Cerebellar cortex (tissue), 1 donor: ENCODE measurements around the gene MAP6.
"Not testable (repeated sequence)": the region's sequence is repeated elsewhere in the genome, so short reads cannot be mapped to it uniquely, and the experiment has no call there.

Experiments
- DNase-seq: peaks from one replicate; pipeline ENCODE4 v3.0.0-alpha.2; 2015; ENCODE audit warnings: low spot score

The MAP6 gene

DNA sequence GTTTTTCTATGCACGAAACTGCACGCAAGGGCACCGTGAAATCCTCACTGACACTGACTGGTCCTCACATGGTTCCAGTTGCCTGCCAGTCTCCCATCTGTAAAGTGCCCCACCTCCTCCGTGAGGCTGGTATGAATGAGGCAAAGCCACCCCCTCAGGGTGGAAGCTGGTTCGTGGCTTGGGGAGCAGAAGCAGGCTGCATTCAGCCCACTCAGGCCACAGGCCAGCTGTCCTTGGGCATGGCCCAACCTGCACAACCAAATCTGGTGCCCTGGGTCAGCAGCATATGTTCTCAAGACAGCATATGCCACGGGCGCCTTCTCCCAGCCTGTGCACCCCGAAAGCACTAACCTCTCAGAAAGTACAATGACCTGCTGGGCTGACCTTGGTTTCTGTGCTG is 77.5 kb downstream of the MAP6 start:
- peak; percentile 75 for DNase-seq

DNA sequence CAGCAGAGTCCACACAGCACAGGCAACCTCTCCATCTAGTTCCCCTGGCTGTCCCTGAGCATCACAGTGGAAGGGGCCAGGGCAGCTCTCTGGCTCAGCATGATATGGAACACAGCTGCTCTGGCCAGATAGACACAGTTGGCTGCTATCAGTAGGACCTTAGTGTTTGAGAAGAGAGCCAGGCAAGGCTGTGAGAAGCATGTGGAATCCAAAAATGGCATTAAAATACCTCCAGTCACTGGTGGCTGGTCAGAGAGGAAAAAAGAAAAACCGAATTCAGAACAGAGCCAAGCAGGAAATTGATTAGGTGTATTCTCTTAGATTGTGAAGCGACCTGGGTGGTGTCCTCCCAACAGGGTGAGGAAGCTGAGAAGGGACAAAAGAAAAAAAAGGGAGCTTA is 78.9 kb downstream of the MAP6 start:
- no peak for DNase-seq

DNA sequence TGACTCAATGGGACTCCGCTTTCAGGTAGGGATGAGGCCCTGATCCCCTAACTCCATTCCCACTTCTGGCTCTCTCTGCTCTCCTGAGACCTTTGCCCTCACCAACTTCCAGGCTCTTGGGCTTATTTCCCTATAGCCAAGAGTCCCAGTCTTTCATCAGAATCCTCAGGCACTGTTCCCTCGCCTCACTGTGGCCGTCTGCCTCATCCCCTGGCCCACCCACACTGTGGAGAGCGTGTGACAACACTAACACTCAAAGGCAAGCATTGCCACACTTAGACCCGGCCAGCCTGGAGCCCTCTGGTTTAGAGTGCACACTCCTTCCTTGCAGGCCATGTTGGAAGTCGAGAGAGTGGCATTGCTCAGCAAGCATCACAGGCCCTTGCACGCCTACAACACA is 79.8 kb downstream of the MAP6 start:
- no peak for DNase-seq

DNA sequence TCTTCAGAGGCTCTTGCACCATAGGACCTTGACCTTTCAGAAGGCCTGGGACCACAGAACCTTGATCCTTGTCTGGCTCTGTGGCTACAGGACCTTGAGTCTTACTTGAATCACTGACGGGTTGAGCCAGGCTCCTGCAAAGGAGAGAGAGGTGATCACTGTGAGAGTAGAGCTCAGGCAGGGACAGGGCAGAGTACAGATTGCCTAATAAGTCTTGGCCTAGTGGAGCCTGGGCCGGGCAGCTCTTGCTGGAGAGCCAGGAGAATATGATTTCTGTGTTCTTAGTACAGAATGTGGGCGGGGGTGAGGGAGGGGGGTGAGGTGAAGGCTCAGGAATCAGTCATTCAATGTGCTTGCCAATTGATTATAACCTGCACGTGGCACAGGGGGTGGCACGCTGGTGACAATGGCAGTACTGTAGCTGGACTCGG is 80.8 kb downstream of the MAP6 start:
- DNase-seq, result no peak

DNA sequence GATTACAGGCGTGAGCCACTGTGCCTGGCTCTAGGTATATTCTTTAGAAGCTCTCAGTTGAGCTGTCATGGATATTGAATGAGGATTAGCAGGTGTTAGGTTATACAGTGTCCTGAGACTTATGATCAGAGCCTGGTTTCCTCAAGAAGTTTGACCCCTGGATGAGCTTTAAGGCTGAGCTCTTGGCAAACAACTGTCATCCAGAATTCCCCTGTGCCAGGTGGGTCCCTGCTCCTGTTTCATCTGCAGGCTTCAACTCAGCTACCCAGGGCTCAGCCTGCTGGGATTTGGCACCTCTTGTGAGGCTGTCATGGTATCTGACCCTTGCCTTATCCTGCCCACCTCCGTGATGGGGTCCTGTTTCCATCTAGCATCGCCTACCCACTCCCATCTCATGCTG is 82.4 kb downstream of the MAP6 start:
- DNase-seq, result no peak

DNA sequence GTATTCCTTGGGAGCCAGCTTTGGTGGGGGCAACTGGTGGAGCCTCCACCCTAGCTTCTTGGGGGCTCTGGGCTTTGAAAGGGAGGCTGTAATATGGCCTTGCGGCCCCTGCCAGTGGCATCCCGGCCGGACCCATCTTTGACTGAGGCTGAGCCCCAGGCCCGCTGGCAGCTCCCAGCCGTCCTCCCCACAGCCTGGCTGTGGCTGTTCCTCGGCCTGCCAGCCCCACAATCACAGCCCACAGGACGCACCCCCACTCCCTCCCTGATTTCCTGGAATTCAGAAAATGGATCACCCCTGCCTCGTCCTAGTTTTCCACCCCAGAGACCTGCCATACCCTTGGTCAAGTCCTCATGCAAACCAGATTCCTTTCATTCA is 83.6 kb downstream of the MAP6 start:
- no peak for DNase-seq

DNA sequence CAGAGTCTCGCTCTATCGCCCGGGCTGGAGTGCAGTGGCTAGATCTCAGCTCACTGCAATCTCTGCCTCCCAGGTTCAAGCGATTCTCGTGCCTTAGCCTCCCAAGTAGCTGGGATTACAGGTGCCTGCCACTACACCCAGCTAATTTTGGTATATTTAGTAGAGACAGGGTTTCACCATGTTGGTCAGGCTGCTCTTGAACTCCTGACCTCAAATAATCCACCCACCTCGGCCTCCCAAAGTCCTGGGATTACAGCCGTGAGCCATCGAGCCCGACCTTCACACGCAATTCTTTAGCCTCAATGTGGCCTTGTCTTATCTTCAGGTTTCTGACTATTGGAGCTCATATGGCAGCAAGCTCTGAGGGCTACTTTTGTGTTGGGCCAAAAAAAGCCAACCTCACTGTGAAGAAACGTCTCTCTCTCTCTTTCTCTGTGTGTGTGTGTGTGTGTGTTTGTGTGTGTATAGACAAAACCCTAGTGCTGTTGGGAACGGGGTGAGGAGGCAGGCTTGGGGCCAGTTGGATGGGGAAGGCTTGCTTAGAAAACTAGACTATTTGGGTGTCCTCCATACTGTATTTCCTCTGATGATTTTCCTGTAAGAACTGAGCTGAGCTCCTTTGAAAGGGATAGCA is 84.1 kb downstream of the MAP6 start:
- not testable (repeated sequence) for DNase-seq

DNA sequence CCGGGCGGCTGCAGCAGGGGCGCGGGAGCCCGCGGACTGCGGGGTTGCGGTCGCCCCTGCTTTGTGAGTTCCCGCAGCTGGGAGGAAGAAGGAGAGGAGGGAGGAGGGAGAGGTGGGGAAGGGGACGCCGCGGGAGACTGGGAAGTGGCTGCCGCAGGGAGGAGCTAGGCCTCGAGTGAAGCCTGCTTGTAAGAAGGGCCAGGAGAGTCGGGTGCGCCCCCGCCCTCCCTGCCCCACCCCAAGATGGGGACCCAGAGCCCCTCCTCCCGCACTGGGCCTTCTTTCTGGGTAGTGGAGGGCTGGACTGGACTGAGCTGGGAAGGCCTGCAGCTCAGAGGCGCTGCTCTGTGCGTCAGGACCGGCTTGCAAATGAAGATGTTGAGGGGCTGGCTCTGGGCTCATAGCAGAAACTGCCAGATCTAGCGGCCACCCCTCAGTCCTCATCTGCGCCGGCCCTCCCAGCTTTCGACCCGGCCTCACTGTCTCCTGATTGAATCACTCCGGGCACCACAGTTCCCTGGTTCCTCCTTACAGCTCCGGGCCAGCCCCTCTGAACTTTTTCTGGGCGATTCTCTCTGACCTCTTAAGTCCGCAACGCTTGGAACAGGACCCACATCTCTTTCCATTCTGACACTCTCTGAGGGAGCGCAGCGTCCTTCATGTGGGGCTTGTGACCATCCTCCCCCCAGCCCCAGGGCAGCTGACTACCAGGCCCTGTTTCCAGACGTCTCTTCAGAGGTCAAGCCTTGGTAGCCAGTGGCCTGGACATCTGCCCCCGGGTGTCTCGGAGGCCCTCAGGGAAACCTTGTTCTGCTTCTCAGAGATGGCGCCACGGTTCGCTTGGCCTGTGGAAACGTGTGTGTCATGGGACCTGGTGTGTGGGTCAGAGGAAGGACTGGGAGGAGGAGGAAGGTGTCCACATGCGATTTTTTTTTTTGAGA is 84.8 kb downstream of the MAP6 start:
- peak; percentile 68 for DNase-seq

DNA sequence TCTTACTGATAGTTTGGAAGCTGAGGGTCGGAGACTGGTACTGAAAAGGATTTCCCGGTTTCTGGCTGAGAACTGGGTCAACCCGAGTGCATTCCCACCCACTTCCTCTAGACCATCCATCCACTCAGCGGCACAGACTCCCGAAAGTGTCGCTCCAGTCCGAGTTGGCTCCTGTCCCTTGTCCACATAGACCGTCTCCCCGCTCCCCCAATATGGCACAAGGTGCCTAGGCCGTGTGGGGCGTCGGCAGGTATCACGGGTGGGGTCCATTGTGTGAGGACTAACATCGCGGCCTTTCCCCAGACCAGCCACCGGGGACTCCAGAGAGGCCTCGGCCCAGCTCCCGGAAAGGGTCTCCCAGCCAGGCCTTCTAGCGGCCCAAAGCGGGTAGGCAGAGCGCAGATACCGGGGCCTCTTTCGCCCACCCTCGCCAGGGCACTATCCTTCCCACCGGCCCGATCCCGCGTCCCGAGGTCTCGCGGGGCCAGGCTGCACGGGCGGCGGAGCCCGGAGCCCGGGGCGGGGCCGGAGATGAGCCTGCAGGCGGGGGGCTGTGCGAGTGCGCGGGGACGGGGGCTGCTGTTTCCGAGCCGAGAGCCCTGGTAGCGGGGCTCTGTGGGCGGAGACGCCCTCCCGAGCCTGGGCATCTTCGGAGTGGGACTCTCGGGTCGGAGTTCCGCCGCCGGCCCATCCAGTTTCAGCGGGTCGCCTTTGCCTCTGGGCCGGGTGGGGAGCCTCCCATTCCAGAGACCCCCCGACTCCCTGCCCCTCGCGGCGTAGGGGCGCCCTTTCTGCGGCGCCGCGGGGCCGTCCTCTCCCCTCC is 85.7 kb downstream of the MAP6 start:
- DNase-seq, result peak; percentile 59

DNA sequence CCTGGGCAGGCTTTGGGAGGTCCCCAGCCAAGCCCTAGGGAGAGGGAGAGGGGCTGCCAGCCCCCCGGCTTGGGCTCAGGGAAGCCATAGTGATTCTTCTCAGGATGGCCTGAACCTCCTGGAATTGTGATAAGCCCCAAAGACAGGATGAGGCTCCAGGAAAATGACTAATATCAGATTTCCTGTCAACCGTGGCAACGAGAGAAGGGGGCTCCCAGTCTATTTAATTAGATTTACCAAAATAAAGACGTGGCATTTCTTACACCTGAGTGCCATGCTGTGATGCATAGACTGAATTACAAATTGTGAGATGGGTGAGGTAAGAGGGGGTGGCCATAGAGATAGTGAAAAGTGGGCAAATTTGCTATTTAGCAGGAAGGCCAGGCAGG is 86.3 kb downstream of the MAP6 start:
- DNase-seq, result no peak

DNA sequence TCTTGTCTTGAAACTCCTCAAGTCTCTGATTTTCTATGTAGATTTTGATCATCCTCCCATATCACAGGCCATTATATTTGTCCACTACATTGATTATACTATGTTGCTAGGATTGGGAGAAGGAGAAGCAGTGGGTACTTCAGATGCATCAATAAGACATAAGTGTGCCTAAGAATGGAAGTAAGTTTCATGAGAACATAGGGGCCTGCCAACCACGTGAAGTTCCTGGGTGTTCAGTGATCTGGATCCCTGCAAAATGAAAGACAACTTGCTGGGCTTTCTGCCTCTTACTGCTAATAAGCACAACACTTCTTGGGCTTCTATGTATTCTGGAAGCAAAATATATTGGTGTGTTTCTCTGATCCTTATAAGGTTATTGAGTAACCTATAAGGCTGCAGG is 89.0 kb downstream of the MAP6 start:
- no peak for DNase-seq

DNA sequence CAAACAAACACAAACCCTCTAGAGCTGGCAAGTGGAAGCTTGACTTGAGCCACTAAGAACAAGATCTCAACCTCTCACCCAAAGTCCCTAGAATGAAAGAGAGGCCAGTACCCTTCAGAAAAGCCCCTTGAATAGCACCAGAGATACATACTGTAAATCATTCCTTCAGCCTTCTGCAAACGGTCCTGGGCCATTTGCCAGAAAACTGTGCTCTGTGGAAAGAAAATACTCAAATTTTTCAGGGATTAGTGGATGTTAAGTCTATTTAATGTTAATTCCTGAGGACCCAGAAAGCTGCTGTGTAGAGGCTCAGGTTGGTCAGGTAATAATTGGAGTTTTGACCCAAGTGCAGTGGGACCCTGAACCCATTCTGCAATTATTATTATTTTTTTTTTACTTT is 89.9 kb downstream of the MAP6 start:
- no peak for DNase-seq

DNA sequence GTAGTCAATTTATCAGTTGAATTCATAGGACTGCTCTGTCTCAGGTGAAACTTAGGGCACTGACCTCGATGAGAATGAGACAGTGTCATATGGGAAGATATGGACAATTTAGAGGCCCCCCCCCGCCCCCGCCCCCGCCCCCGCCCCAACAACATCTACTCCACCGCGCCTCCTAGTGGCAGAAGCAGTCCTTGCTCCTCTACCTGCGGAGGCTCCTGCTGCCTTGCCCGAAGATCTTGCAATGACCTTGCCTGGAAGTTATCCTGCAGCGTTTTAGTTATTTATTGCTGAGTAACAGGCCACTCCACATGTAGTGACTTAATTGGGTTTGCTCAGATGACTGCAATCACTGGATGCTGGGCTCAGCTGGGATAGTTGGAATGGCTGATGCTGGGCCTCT is 91.6 kb downstream of the MAP6 start:
- DNase-seq, result peak; percentile 22

DNA sequence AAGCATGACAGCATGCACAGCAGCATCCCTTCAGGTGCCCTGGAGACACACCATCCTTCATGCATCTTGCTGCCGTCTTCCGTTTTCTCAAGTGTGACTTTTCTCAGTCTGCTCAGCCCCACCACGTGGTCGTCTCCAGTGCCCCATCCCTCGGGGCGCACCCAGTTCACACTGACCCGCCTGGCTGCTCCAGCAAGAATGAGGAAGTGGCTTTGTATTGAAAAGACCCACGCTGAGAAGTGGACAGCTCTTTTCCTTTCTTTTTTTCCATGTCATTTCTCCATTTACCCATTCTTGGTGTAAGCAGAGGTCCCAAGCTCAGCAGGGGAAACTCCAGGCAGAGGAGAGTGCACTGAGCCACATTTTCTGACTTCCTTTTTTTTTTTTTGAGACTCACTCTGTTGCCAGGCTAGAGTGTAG is 92.3 kb downstream of the MAP6 start:
- DNase-seq, result peak; percentile 50

DNA sequence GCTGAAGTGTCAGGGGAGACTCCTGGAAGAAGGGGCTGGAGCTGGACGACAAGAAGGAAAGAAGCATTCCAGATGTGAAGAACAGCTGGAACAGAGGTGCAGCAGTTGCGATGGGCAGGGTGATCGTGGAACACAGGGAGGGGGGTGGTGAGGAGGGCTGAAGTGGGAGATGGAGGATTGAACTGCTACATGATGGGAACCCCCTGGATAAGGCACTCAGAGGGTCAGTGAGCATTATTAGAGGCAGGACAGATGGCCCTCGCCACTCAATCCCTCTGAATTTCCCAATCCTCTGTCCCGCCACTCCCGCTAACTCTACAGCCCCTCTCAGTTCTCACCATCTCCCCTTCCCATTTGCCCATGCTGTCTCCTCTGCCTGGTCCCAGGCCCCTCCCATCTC is 92.8 kb downstream of the MAP6 start:
- DNase-seq, result no peak

DNA sequence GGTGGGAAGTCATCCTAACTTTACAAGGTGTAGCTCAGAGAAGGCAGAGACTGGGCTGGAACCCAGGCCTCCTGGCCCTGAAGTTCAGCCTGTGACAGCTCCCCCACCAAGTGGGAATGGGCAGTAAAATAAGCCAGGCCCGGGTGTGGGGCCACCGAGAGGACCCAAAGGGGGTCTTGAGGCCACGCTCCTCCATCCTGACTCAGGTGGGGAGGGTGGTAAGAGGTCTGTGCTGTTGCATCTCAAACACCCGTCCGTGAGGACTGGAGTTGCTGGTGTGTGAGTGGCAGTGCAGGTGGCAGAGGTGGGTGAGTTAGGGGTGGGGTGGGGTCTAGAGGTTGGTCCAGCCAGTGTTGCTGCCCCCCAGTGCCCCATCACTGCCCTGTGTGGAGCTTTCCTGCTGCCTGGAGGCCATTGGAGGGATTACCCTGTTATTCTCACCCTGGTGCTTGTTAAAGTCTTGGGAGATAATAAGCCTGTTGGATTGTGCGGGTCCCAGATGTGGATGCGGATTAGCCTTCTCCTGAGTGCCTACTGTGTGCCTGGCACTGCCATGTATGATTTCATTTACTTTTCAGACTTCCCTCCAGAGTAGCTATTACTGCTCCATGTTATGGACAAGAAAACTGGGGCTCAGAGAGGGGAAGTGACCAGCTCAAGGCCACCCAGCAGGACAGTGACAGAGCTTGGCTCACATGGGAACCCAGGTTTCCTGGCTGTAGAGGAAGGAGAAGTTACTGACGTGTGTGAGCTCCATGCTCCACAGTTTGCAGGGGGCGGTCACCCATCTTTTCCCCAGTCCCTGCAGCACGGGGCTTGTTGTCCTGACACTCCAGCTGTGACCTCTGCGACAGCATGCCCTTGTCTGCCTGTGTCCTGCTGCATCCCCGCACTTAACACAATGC is 93.9 kb downstream of the MAP6 start:
- DNase-seq, result peak; percentile 39

DNA sequence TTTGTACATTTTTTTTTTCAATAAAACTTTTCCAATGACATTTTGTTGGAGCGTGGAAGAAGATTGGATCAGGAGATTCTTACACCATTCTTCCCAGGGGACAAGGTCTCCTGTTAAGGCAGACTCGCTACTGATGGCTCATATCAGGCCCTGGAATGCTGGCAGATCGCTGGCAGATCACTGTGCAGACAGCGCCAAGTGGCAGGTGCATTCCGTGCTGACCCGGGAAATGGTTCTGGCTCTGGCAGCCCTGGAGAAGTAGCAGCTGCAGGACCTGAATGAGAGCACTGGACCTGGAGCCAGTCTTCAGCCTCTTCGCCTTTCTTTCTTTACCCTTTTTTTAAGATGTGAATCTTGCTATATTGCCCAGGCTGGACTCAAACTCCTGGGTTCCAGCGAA is 96.1 kb downstream of the MAP6 start:
- peak; percentile 88 for DNase-seq

DNA sequence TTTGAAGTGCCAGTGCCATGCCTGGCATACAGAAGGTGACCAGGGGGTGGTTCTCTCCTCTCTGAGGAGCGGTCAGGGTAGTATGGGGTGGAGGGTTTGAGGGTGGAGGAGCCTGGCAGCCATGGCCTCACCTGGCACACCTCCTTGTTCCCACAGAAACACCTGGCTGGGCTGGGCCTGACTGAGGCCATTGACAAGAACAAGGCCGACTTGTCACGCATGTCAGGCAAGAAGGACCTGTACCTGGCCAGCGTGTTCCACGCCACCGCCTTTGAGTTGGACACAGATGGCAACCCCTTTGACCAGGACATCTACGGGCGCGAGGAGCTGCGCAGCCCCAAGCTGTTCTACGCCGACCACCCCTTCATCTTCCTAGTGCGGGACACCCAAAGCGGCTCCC is 97.2 kb downstream of the MAP6 start:
- no peak for DNase-seq

DNA sequence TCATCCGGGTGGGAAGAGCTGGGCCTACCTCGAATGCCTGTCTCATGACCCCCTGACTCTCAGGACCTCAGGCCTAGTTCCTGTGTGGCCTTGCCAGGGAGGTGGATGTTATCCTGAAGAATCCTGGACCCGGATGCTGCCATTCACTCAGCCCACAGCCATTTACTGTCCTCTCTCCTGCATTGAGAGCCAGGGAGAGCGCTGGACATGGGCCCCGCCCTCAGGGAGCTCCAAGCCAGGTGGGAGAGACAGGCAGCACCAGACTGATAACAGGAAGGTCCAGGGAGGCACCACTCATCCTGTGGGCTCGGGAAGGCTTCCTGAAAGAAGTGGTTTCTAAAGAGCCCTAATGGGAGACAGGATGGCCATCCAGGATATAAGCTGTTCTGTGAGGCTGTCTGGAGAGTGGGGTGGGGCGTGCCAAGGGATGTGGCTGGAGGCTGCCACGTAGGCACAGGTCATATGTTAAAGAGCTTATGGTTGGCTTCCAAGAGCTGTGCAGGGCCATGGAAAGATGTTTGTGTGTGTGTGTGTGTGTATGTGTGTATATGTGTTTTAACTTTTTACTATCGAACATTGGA is 98.2 kb downstream of the MAP6 start:
- DNase-seq, result no peak

DNA sequence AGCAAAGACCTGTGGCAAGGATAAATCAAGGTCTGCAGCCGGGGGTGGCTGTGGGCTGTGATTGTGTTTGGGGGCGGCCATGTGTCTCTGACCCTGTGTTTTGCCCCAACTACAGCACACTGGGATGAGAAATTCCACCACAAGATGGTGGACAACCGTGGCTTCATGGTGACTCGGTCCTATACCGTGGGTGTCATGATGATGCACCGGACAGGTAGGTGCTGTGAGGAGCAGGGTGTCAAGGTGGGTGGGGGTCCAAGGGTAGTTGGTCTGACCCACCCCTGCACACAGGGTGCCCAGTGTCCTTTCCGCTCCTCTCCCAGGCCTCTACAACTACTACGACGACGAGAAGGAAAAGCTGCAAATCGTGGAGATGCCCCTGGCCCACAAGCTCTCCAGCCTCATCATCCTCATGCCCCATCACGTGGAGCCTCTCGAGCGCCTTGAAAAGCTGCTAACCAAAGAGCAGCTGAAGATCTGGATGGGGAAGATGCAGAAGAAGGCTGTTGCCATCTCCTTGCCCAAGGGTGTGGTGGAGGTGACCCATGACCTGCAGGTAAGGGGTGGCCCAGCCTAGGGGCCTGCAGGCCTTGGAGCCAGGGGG is 100.1 kb downstream of the MAP6 start:
- DNase-seq, result no peak

DNA sequence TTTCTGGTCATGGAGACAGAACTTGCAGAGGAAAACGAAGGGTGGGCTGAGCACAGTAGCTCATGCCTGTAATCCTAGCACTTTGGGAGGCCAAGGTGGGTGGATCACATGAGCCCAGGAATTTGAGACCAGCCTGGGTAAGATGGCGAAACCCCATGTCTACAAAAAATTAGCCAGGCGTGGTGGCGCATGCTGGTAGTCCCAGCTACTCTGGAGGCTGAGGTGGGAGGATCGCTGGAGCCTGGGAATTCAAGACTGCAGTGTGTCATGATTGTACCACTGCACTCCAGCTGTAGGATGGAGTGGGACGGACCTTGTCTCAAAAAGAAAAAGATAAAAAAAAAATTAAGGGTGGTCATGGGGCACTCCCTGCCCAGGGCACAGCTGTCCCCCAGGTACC is 100.9 kb downstream of the MAP6 start:
- DNase-seq, result no peak
